OCI-LY7 (cell line): ENCODE results near the gene CHEK1. TPM values are rescaled to one million over a fixed set of nuclear protein-coding genes. Genes with fewer than 3 reads are reported as not detected.

Experiments used
- BruUV-seq: library from RNA; stranded (reverse); fragments of 400-500 nt; replicated peaks from 2 replicates; lab custom pipeline; 2021; lab: Mats Ljungman, UMichigan
- CTCF ChIA-PET: fragments of 300-600 bp; sonication (Branson Sonifier 250); formaldehyde crosslinking; loops from one replicate; lab custom pipeline; 2022; ENCODE audit warnings: antibody characterized with exemption; ENCODE audit not compliant: unreplicated experiment; lab: Charles Lee
- POLR2A ChIA-PET: fragments of 300-600 bp; sonication (Branson Sonifier 250); formaldehyde crosslinking; loops from one replicate; lab custom pipeline; 2022; ENCODE audit warnings: antibody characterized with exemption; lab: Charles Lee
- DNase-seq: peaks from one replicate; pipeline ENCODE4 v3.0.0-alpha.2; 2015; ENCODE audit warnings: low spot score
- H2AFZ ChIP-seq: fragments of 200-600 bp; sonication (generic), shearing (Covaris generic); 2 replicates; pipeline ENCODE4 v1.6.1; 2014; ENCODE audit warnings: mild to moderate bottlenecking, antibody characterized with exemption, low read length, moderate library complexity
- H3K27ac ChIP-seq: fragments of 200-600 bp; sonication (generic); 2 replicates; pipeline ENCODE4 v1.5.1; 2014; ENCODE audit warnings: mixed run types, low read depth, mild to moderate bottlenecking, moderate library complexity, low read length, inconsistent platforms; ENCODE audit not compliant: poor library complexity, severe bottlenecking
- H3K36me3 ChIP-seq: fragments of 200-600 bp; sonication (generic); 2 replicates; pipeline ENCODE4 v1.6.1; 2014; ENCODE audit warnings: mild to moderate bottlenecking, antibody characterized with exemption, low read length, moderate library complexity, mixed read lengths; ENCODE audit not compliant: insufficient read depth
- H3K4me1 ChIP-seq: fragments of 200-600 bp; sonication (generic); 2 replicates; pipeline ENCODE4 v1.5.1; 2014; ENCODE audit warnings: mild to moderate bottlenecking, low read length; ENCODE audit not compliant: insufficient read depth, poor library complexity, severe bottlenecking
- H3K4me2 ChIP-seq: fragments of 200-600 bp; sonication (generic); 2 replicates; pipeline ENCODE4 v1.6.1; 2014; ENCODE audit warnings: mild to moderate bottlenecking, low read length
- H3K4me3 ChIP-seq: fragments of 200-600 bp; sonication (generic); 2 replicates; pipeline ENCODE4 v1.5.1; 2014; ENCODE audit warnings: mild to moderate bottlenecking, low read depth, low read length; ENCODE audit not compliant: poor library complexity, severe bottlenecking
- H3K79me2 ChIP-seq: fragments of 200-600 bp; sonication (generic); 2 replicates; pipeline ENCODE4 v1.6.1; 2016; ENCODE audit warnings: low read depth, mild to moderate bottlenecking, low read length, moderate library complexity, mixed read lengths; ENCODE audit not compliant: insufficient read depth
- H3K9me2 ChIP-seq: fragments of 200-600 bp; sonication (generic); 2 replicates; pipeline ENCODE4 v1.6.1; 2016; ENCODE audit warnings: mild to moderate bottlenecking, low read length, mixed read lengths; ENCODE audit not compliant: insufficient read depth
- H3K9me3 ChIP-seq: fragments of 200-600 bp; sonication (generic); 2 replicates; pipeline ENCODE4 v1.6.1; 2014; ENCODE audit warnings: mild to moderate bottlenecking, mixed run types, low read length, mixed read lengths
- H4K20me1 ChIP-seq: fragments of 200-600 bp; sonication (generic); 2 replicates; pipeline ENCODE4 v1.6.1; 2014; ENCODE audit warnings: mild to moderate bottlenecking, antibody characterized with exemption, low read length, moderate library complexity, mixed read lengths; ENCODE audit not compliant: insufficient read depth
- EZH2phosphoT487 ChIP-seq: fragments of 200-600 bp; sonication (generic); IDR thresholded peaks from 2 replicates; pipeline ENCODE4 v1.6.1; 2018; ENCODE audit warnings: low read depth, borderline replicate concordance, mild to moderate bottlenecking, mixed run types, antibody characterized with exemption, low read length, moderate library complexity, mixed read lengths
- intact Hi-C: fragments of 100-400 bp; cut with micrococcal nuclease; formaldehyde crosslinking; loops from one replicate; pipeline ENCODE4 v1.10.0; 2022; ENCODE audit not compliant: unreplicated experiment
- total RNA-seq, 2 experiments: library from RNA; depleted of rRNA in 1 of 2; stranded (reverse); fragments of >200 nt in 1 of 2; shearing (Covaris generic) in 1 of 2; gene quantifications; 2 replicates each; pipeline ENCODE4 v1.2.3, GENCODE V29; 2014 to 2022
- TF ChIP-seq, protein P1 (sequence below): fragments of 200-600 bp; sonication (generic); conservative IDR thresholded peaks from 2 replicates; pipeline ENCODE4 v1.5.1; 2014; ENCODE audit warnings: mild to moderate bottlenecking, antibody characterized with exemption, low read length, moderate library complexity, mixed read lengths

The CHEK1 gene
- total RNA-seq, 2 experiments from 2014 or later = 89.7 to 147 TPM

DNA sequence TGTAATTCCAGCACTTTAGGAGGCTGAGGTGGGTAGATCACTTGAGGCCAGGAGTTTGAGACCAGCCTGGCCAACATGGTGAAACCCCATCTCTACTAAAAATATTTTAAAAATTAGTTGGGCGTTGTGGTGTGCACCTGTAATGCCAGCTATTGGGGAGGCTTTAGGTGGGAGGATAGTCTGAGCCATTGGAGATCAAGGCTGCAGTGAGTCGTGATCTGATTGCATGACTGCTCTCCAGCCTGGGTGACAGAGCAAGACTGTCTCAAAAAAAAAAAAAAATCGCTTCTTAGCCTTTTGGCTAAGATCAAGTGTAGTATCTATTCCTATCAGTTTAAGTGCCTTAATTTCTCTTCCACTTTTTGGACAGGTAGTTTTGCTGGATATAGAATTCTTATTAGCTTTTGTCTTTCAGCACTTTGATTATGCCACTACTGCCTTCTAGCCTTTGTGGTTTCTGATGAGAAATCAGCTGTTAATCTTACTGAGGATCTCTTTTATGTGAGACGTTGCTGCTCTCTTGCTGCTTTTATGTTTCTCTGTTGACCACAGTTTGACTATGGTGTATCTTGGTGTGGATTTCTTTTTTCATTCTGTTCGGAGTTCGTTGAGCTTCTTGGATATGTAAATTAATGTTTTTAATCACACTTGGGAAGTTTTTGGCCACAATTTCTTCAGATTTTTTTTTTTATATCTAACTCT lies 24.7 kb downstream of the CHEK1 start:
- POLR2A ChIA-PET = interaction anchor here (0.7 to 1.3 kb wide), 2 partner anchors 15 to 168 kb away, joined by 4 read pairs; no protein-coding TSS in a partner anchor
- TF ChIP-seq, protein P1, sequence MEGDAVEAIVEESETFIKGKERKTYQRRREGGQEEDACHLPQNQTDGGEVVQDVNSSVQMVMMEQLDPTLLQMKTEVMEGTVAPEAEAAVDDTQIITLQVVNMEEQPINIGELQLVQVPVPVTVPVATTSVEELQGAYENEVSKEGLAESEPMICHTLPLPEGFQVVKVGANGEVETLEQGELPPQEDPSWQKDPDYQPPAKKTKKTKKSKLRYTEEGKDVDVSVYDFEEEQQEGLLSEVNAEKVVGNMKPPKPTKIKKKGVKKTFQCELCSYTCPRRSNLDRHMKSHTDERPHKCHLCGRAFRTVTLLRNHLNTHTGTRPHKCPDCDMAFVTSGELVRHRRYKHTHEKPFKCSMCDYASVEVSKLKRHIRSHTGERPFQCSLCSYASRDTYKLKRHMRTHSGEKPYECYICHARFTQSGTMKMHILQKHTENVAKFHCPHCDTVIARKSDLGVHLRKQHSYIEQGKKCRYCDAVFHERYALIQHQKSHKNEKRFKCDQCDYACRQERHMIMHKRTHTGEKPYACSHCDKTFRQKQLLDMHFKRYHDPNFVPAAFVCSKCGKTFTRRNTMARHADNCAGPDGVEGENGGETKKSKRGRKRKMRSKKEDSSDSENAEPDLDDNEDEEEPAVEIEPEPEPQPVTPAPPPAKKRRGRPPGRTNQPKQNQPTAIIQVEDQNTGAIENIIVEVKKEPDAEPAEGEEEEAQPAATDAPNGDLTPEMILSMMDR = no peak
- TF ChIP-seq EZH2phosphoT487 = no peak
- H4K20me1 ChIP-seq = no peaks in the 10 kb centered on the region; the same call in 1 of the 2 replicates
- H3K36me3 ChIP-seq = peaks cover 98% of the 10 kb centered on the region
- H3K9me3 ChIP-seq = 0 out of 2 replicates have a peak, but pooled peaks cover 6% of the 10 kb centered on the region
- no peak for DNase-seq
- BruUV-seq = no TSS peak
- peaks cover 69% of the 10 kb centered on the region for H3K79me2 ChIP-seq
- intact Hi-C loops = loop anchor here (5.0 kb wide), 1 partner anchor 42 kb away; no protein-coding TSS in a partner anchor
- no peak overlapping the region for H3K4me3 ChIP-seq
- no peak overlapping the region for H3K4me2 ChIP-seq
- CTCF ChIA-PET = no interaction called here
- H2AFZ ChIP-seq = no peak overlapping the region
- H3K4me1 ChIP-seq = no peaks in the 10 kb centered on the region
- H3K27ac ChIP-seq = no peak overlapping the region
- H3K9me2 ChIP-seq = no peaks in the 10 kb centered on the region

DNA sequence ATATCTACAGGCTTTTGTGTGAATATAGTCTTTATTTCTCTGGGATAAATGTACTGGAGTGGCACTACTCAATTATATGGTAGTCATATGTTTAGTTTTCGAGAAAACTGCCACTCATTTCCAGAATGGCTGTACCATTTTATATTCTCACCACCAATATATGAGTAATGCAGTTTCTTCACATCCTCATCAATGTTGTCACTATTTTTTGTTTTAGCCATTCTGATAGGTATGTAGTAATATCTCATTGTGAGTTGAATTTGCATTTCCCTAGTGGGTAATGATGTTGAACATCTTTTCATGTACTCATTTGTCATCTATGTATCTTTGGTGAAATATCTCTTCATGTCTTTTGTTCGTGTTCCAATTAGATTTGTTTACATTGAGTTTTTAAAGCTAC lies 37.7 kb downstream of the CHEK1 start:
- Histone ChIP-seq H3K79me2 (peaks cover 39% of the 10 kb centered on the region; the same call in 1 of the 2 replicates), H2AFZ (no peak overlapping the region), H3K27ac (no peak overlapping the region), H4K20me1 (no peaks in the 10 kb centered on the region), H3K9me2 (no peaks in the 10 kb centered on the region), H3K9me3 (peaks cover 16% of the 10 kb centered on the region; the same call in 1 of the 2 replicates), H3K4me3 (no peak overlapping the region), H3K4me1 (no peaks in the 10 kb centered on the region), H3K36me3 (peaks cover 100% of the 10 kb centered on the region), H3K4me2 (no peak overlapping the region)
- ChIA-PET POLR2A (no interaction called here), CTCF (no interaction called here)
- no peak for DNase-seq
- no peak for TF ChIP-seq EZH2phosphoT487
- TF ChIP-seq, protein P1 = no peak
- intact Hi-C loops = no loop called here
- no TSS peak for BruUV-seq

- BruUV-seq = no TSS peak
- DNase-seq = no peak
- peaks cover 16% of the 10 kb centered on the region; the same call in 1 of the 2 replicates for H3K9me3 ChIP-seq
- intact Hi-C loops = no loop called here
- no peak overlapping the region for H3K4me3 ChIP-seq
- no peak overlapping the region for H3K4me2 ChIP-seq
- TF ChIP-seq, protein P1 = no peak
- TF ChIP-seq EZH2phosphoT487 = no peak
- H2AFZ ChIP-seq = no peak overlapping the region
- POLR2A ChIA-PET = interaction anchor here (0.7 kb wide), 1 partner anchor 8 kb away, joined by 4 read pairs; no protein-coding TSS in a partner anchor
- H3K36me3 ChIP-seq = peaks cover 99% of the 10 kb centered on the region
- CTCF ChIA-PET = no interaction called here
- H3K79me2 ChIP-seq = peaks cover 41% of the 10 kb centered on the region; the same call in 1 of the 2 replicates
- no peaks in the 10 kb centered on the region for H3K9me2 ChIP-seq
- no peaks in the 10 kb centered on the region for H3K4me1 ChIP-seq
- H4K20me1 ChIP-seq = no peaks in the 10 kb centered on the region
- H3K27ac ChIP-seq = no peak overlapping the region
These were observed 38.9 kb downstream of the CHEK1 start for GRCh38 chr11:125663910-125664309.
